ENCODE data around the gene PAM.

Gene PAM

GRCh38 chr5:103016167-103016566, 261.1 kb downstream of the PAM start:
- 83 to 100% methylated on average over 1 to 2 of the region's 2 CpGs for WGBS, 2 experiments (ENCODE audit: insufficient coverage in 2 of 2)
- Histone ChIP-seq H3K36me3 (ENCODE audit: control insufficient read depth, insufficient read depth, low read length) (peaks cover 62% of the 10 kb centered on the region), H3K4me1 (ENCODE audit: control insufficient read depth, insufficient read depth, low read length, poor library complexity, severe bottlenecking) (no peaks in the 10 kb centered on the region), H3K27ac (ENCODE audit: low read depth, low read length, severe bottlenecking) (no peak overlapping the region), H3K4me3 (ENCODE audit: extremely low read depth, insufficient read depth, low read length, poor library complexity, severe bottlenecking) (no peak overlapping the region), H3K9me3 (ENCODE audit: control insufficient read depth, low read length) (no peaks in the 10 kb centered on the region)

- Histone ChIP-seq H3K4me1 (ENCODE audit: control insufficient read depth, insufficient read depth, low read length, poor library complexity, severe bottlenecking) (no peaks in the 10 kb centered on the region), H3K9me3 (ENCODE audit: control insufficient read depth, low read length) (no peaks in the 10 kb centered on the region), H3K27ac (ENCODE audit: low read depth, low read length, severe bottlenecking) (no peak overlapping the region), H3K4me3 (ENCODE audit: extremely low read depth, insufficient read depth, low read length, poor library complexity, severe bottlenecking) (no peak overlapping the region), H3K36me3 (ENCODE audit: control insufficient read depth, insufficient read depth, low read length) (peaks cover 71% of the 10 kb centered on the region)
- WGBS, 2 experiments (ENCODE audit: insufficient coverage in 2 of 2), result 100% methylated on average over 1 of the region's 1 CpG; no CpG with 5 or more reads in 1 of the 2 experiments
Observed at GRCh38 chr5:103019804-103020203, 264.7 kb downstream of the PAM start.

- H3K36me3 ChIP-seq (ENCODE audit: control insufficient read depth, insufficient read depth, low read length), result peaks cover 67% of the 10 kb centered on the region
- H3K4me3 ChIP-seq (ENCODE audit: extremely low read depth, insufficient read depth, low read length, poor library complexity, severe bottlenecking), result no peak overlapping the region
- no peaks in the 10 kb centered on the region for H3K9me3 ChIP-seq (ENCODE audit: control insufficient read depth, low read length)
- no peak overlapping the region for H3K27ac ChIP-seq (ENCODE audit: low read depth, low read length, severe bottlenecking)
- no peaks in the 10 kb centered on the region for H3K4me1 ChIP-seq (ENCODE audit: control insufficient read depth, insufficient read depth, low read length, poor library complexity, severe bottlenecking)
- WGBS, 2 experiments (ENCODE audit: insufficient coverage in 2 of 2), result 100% methylated on average over 1 to 2 of the region's 2 CpGs
Observed at GRCh38 chr5:103021314-103021713, 266.2 kb downstream of the PAM start.

GRCh38 chr5:103027267-103027666, 272.2 kb downstream of the PAM start:
- peaks cover 71% of the 10 kb centered on the region for H3K36me3 ChIP-seq (ENCODE audit: control insufficient read depth, insufficient read depth, low read length)

GRCh38 chr5:103031607-103032006, 276.5 kb downstream of the PAM start:
- Histone ChIP-seq H3K27ac (ENCODE audit: low read depth, low read length, severe bottlenecking) (no peak overlapping the region), H3K4me1 (ENCODE audit: control insufficient read depth, insufficient read depth, low read length, poor library complexity, severe bottlenecking) (no peaks in the 10 kb centered on the region), H3K36me3 (ENCODE audit: control insufficient read depth, insufficient read depth, low read length) (peaks cover 56% of the 10 kb centered on the region), H3K4me3 (ENCODE audit: extremely low read depth, insufficient read depth, low read length, poor library complexity, severe bottlenecking) (no peak overlapping the region), H3K9me3 (ENCODE audit: control insufficient read depth, low read length) (peaks cover 9% of the 10 kb centered on the region)

More at GRCh38 chr5:103027267-103027666, 272.2 kb downstream of the PAM start:
- WGBS, 2 experiments (ENCODE audit: insufficient coverage in 2 of 2), result 60 to 75% methylated on average over 1 to 2 of the region's 2 CpGs
- Histone ChIP-seq H3K4me3 (ENCODE audit: extremely low read depth, insufficient read depth, low read length, poor library complexity, severe bottlenecking) (no peak overlapping the region), H3K9me3 (ENCODE audit: control insufficient read depth, low read length) (no peaks in the 10 kb centered on the region), H3K4me1 (ENCODE audit: control insufficient read depth, insufficient read depth, low read length, poor library complexity, severe bottlenecking) (no peaks in the 10 kb centered on the region), H3K27ac (ENCODE audit: low read depth, low read length, severe bottlenecking) (no peak overlapping the region)

- H3K36me3 ChIP-seq (ENCODE audit: control insufficient read depth, insufficient read depth, low read length), result peaks cover 37% of the 10 kb centered on the region
- no peak overlapping the region for H3K27ac ChIP-seq (ENCODE audit: low read depth, low read length, severe bottlenecking)
- WGBS, 2 experiments (ENCODE audit: insufficient coverage in 2 of 2), result 97 to 100% methylated on average over 5 to 6 of the region's 6 CpGs
- H3K4me3 ChIP-seq (ENCODE audit: extremely low read depth, insufficient read depth, low read length, poor library complexity, severe bottlenecking), result no peak overlapping the region
- no peaks in the 10 kb centered on the region for H3K4me1 ChIP-seq (ENCODE audit: control insufficient read depth, insufficient read depth, low read length, poor library complexity, severe bottlenecking)
- peaks cover 9% of the 10 kb centered on the region for H3K9me3 ChIP-seq (ENCODE audit: control insufficient read depth, low read length)
Observed at GRCh38 chr5:103033696-103034095, 278.6 kb downstream of the PAM start.

GRCh38 chr5:103034662-103035392, 279.7 kb downstream of the PAM start:
- Histone ChIP-seq H3K36me3 (ENCODE audit: control insufficient read depth, insufficient read depth, low read length) (peaks cover 27% of the 10 kb centered on the region), H3K4me3 (ENCODE audit: extremely low read depth, insufficient read depth, low read length, poor library complexity, severe bottlenecking) (no peak overlapping the region), H3K4me1 (ENCODE audit: control insufficient read depth, insufficient read depth, low read length, poor library complexity, severe bottlenecking) (no peaks in the 10 kb centered on the region), H3K27ac (ENCODE audit: low read depth, low read length, severe bottlenecking) (no peak overlapping the region), H3K9me3 (ENCODE audit: control insufficient read depth, low read length) (peaks cover 9% of the 10 kb centered on the region)
- WGBS, 2 experiments (ENCODE audit: insufficient coverage in 2 of 2), result 94 to 98% methylated on average over 6 to 7 of the region's 8 CpGs

- H3K9me3 ChIP-seq (ENCODE audit: control insufficient read depth, low read length), result peaks cover 9% of the 10 kb centered on the region
- no peaks in the 10 kb centered on the region for H3K4me1 ChIP-seq (ENCODE audit: control insufficient read depth, insufficient read depth, low read length, poor library complexity, severe bottlenecking)
- no peak overlapping the region for H3K27ac ChIP-seq (ENCODE audit: low read depth, low read length, severe bottlenecking)
- no peak overlapping the region for H3K4me3 ChIP-seq (ENCODE audit: extremely low read depth, insufficient read depth, low read length, poor library complexity, severe bottlenecking)
- no CpG with 5 or more reads among the region's 2 CpGs for WGBS, 2 experiments (ENCODE audit: insufficient coverage in 2 of 2)
- H3K36me3 ChIP-seq (ENCODE audit: control insufficient read depth, insufficient read depth, low read length), result peaks cover 18% of the 10 kb centered on the region
Observed at GRCh38 chr5:103035701-103036100, 280.6 kb downstream of the PAM start.

- 78 to 90% methylated on average over 1 of the region's 2 CpGs for WGBS, 2 experiments (ENCODE audit: insufficient coverage in 2 of 2)
- Histone ChIP-seq H3K4me3 (ENCODE audit: extremely low read depth, insufficient read depth, low read length, poor library complexity, severe bottlenecking) (no peak overlapping the region), H3K9me3 (ENCODE audit: control insufficient read depth, low read length) (peaks cover 9% of the 10 kb centered on the region), H3K36me3 (ENCODE audit: control insufficient read depth, insufficient read depth, low read length) (peaks cover 10% of the 10 kb centered on the region), H3K27ac (ENCODE audit: low read depth, low read length, severe bottlenecking) (no peak overlapping the region), H3K4me1 (ENCODE audit: control insufficient read depth, insufficient read depth, low read length, poor library complexity, severe bottlenecking) (no peaks in the 10 kb centered on the region)
Observed at GRCh38 chr5:103036601-103037000, 281.5 kb downstream of the PAM start.

- Histone ChIP-seq H3K27ac (ENCODE audit: low read depth, low read length, severe bottlenecking) (no peak overlapping the region), H3K9me3 (ENCODE audit: control insufficient read depth, low read length) (peaks cover 9% of the 10 kb centered on the region), H3K36me3 (ENCODE audit: control insufficient read depth, insufficient read depth, low read length) (peaks cover under 1% of the 10 kb centered on the region), H3K4me1 (ENCODE audit: control insufficient read depth, insufficient read depth, low read length, poor library complexity, severe bottlenecking) (no peaks in the 10 kb centered on the region), H3K4me3 (ENCODE audit: extremely low read depth, insufficient read depth, low read length, poor library complexity, severe bottlenecking) (no peak overlapping the region)
- WGBS, 2 experiments (ENCODE audit: insufficient coverage in 2 of 2), result 84 to 87% methylated on average over 4 of the region's 4 CpGs
Observed at GRCh38 chr5:103037673-103038455, 282.8 kb downstream of the PAM start.
